Body of pancreas (tissue), 4 donors: Measurements from ENCODE around the gene CEP95. TPM values are rescaled to one million over a fixed set of nuclear protein-coding genes. Genes with fewer than 3 reads are reported as not detected.
"Not testable (repeated sequence)": the region's sequence is repeated elsewhere in the genome, so short reads cannot be mapped to it uniquely, and the experiment has no call there.

Experiments
- ATAC-seq: fragments of 150-250 bp; one replicate; pipeline ENCODE4 v1.9.1; 2016
- DNase-seq, 4 donors: peaks; one replicate each; pipeline ENCODE4 v3.0.0-alpha.2; 2019
- H3K27ac ChIP-seq, 4 donors: fragments of 200-600 bp; sonication (generic); 1 replicate in 3 of 4; 2 replicates in 1 of 4; pipeline versions ENCODE4 v1.5.1 to v1.6.1; 2016 to 2019; ENCODE audit warnings: mild to moderate bottlenecking in 1 of 4, mixed read lengths in 1 of 4, moderate library complexity in 1 of 4
- H3K27me3 ChIP-seq, 2 donors: fragments of 200-600 bp; sonication (generic); one replicate each; pipeline ENCODE4 v1.6.0; 2016; ENCODE audit warnings: mild to moderate bottlenecking in 1 of 2
- H3K36me3 ChIP-seq, 2 donors: fragments of 200-600 bp; sonication (generic); replicated peaks in 1 of 2; 2 replicates each; pipeline ENCODE4 v1.5.1; 2016; ENCODE audit warnings: low read depth in 2 of 2; ENCODE audit not compliant: insufficient read depth in 1 of 2
- H3K4me1 ChIP-seq: fragments of 200-600 bp; sonication (generic); one replicate; pipeline ENCODE4 v1.6.0; 2016
- H3K4me3 ChIP-seq, 2 donors: fragments of 200-600 bp; sonication (generic); 1 replicate in 1 of 2; 2 replicates in 1 of 2; pipeline ENCODE4 v1.5.1; 2016 to 2019
- H3K9me3 ChIP-seq, 3 donors: fragments of 200-600 bp; sonication (generic); 1 replicate in 2 of 3; 2 replicates in 1 of 3; pipeline ENCODE4 v1.5.1; 2016
- POLR2A ChIP-seq, 3 donors: fragments of 450-650 bp; IDR thresholded peaks; one replicate each; pipeline ENCODE4 v1.6.1; 2016; ENCODE audit warnings: antibody characterized with exemption in 3 of 3, mild to moderate bottlenecking in 2 of 3
- WGBS, 2 donors: methylation state at CpG; one replicate each; pipeline ENCODE4 v1.1.5; 2017; 5-methylcytosine and 5-hydroxymethylcytosine counted together
- intact Hi-C: fragments of 100-400 bp; cut with DNase I; formaldehyde crosslinking; loops from one replicate; pipeline ENCODE4 v1.15.1; 2023
- total RNA-seq, 2 donors: library from RNA; depleted of rRNA; stranded (reverse); fragments of >200 nt; gene quantifications; one replicate each; pipeline ENCODE4 v1.1.0, GENCODE V29; 2016
- TF ChIP-seq, protein P1 (sequence below), 7 experiments: fragments of 450-650 bp in 4 of 7; fragments of 200-600 bp in 3 of 7; sonication (generic) in 3 of 7; IDR thresholded peaks; one replicate each; pipeline ENCODE4 v1.5.1; 2016 to 2019; ENCODE audit warnings: antibody characterized with exemption in 7 of 7

The CEP95 gene, protein sequence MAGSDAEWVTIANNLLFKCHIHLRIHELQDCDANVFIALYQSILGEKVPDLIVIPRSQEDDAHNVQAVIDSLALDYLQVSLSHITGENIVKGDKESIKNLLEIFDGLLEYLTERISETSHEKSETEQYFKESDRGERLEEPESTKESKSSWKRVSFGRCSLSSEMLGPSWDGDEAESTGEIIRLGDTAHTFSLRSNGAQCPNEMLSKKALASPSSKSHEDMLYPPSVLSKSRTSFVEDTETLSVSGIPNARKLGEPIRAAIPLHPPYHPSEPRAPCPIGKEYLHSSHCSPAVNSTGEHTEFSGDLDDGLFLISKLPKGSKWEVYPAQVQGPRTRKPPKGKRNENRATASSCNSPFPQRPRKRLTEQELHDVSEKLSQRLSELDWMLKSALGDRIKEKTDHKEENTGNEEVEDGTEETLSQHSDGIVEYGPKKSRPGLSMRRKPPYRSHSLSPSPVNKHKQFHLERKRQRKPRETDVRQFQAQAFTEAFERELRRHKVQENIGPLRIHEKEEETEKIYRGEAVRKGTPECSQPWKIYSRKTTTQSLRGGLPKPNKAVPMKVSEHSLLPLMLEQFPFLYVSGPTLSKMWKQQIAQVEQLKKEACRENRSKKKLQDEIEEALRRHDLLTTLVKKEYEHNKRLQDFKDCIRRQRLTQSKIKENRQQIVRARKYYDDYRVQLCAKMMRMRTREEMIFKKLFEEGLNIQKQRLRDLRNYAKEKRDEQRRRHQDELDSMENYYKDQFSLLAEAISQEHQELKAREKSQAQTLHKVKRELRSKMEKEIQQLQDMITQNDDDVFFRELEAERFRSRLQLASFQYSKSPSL
- 10 to 100 TPM; 18.5 to 39.7 TPM for total RNA-seq

DNA sequence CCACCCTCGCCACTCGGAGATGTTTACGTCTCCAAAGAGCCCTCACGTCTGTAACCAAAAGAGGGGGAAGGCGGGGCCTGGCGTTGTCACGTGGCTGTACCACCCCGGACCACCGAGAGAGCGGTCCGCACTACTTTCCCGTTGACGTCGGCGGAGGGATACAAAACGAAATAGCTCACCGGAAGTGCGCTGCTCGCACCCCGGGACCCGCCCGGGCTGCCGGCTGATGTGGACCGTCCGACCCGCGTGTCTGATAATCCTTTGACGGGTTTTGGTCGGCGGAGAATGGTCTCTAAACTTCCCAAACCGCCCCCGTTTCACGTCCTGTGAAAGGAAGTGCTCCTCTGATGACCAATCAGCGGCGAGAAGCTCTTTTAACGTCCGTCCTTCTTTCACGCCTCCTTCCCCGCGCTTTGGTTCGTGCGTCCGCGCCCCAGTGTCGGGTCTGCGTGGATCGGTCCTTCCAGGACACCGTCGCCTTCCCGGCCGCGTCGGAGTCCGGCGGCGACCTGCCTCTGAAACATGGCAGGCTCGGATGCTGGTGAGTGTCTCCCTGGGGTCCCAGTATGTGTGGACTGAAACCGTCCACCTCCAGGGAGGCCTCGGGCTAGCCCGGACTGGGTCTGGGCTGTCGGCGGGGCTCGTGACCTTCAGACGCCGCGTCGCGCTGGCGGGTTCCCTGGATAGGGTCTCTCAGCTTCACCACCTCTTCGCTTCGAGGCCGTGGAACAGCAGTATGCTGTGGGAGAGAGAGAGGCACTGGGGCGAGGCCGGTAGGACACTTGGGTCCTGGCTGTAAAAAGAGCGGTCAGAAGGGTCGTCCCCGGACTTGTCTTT lies at the start of gene CEP95:
Gene CEP95, plus strand, starts transcription at position 402 of the 837 bp plus-strand sequence. Its CDS starts 121 bp downstream, at position 523.
- Histone ChIP-seq H3K27me3 (no peaks in the 10 kb centered on the region), H3K4me1 (peaks cover 43% of the 10 kb centered on the region), H3K4me3 (peak within 1 kb of the TSS; percentile 62 to 71), H3K36me3 (peaks cover 5 to 26% of the 10 kb centered on the region in 2 donors), H3K9me3 (no peaks in the 10 kb centered on the region), H3K27ac (peak within 1 kb of the TSS; percentile 100)
- DNase-seq (peak; percentile 91 to 96 (median 92)), ATAC-seq (peak; percentile 77)
- 0 to 5% methylated on average over 17 to 70 of the region's 77 CpGs for WGBS, 2 donors
- intact Hi-C loops, result no loop called here
- peak; percentile 78 to 84 (median 78) for TF ChIP-seq POLR2A (IDR thresholded peaks at IDR 0.05)
- TF ChIP-seq, protein P1, sequence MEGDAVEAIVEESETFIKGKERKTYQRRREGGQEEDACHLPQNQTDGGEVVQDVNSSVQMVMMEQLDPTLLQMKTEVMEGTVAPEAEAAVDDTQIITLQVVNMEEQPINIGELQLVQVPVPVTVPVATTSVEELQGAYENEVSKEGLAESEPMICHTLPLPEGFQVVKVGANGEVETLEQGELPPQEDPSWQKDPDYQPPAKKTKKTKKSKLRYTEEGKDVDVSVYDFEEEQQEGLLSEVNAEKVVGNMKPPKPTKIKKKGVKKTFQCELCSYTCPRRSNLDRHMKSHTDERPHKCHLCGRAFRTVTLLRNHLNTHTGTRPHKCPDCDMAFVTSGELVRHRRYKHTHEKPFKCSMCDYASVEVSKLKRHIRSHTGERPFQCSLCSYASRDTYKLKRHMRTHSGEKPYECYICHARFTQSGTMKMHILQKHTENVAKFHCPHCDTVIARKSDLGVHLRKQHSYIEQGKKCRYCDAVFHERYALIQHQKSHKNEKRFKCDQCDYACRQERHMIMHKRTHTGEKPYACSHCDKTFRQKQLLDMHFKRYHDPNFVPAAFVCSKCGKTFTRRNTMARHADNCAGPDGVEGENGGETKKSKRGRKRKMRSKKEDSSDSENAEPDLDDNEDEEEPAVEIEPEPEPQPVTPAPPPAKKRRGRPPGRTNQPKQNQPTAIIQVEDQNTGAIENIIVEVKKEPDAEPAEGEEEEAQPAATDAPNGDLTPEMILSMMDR (IDR thresholded peaks at IDR 0.05), result peak in 1 of 7 experiments; percentile 9

DNA sequence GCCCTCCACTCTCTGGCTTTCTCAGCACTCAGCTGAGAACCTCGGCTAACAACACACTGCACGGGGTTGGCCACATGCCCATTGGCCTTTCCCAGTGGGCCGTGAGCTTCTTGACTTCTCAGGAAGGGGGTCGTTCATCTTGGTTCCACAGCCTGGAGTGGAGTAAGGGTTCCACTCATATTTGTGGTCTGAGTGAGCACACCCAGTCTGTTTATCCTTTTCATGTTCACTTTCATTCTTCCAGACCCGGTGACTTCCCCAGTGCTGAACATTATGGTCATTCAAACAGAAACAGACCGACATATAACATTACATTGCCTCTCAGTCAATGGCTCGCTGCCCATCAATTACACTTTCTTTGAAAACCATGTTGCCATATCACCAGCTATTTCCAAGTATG lies 49.6 kb upstream of the CEP95 start:
- 61 to 68% methylated on average over 7 of the region's 7 CpGs for WGBS, 2 donors
- intact Hi-C loops, result no loop called here
- ATAC-seq, result no peak
- Histone ChIP-seq H3K36me3 (no peaks in the 10 kb centered on the region), H3K4me3 (no peak overlapping the region), H3K9me3 (no peaks in the 10 kb centered on the region), H3K27me3 (no peaks in the 10 kb centered on the region), H3K27ac (no peak overlapping the region), H3K4me1 (no peaks in the 10 kb centered on the region)
- DNase-seq, result no peak
- TF ChIP-seq, protein P1 (IDR thresholded peaks at IDR 0.05), result no peak
- TF ChIP-seq POLR2A (IDR thresholded peaks at IDR 0.05), result no peak

DNA sequence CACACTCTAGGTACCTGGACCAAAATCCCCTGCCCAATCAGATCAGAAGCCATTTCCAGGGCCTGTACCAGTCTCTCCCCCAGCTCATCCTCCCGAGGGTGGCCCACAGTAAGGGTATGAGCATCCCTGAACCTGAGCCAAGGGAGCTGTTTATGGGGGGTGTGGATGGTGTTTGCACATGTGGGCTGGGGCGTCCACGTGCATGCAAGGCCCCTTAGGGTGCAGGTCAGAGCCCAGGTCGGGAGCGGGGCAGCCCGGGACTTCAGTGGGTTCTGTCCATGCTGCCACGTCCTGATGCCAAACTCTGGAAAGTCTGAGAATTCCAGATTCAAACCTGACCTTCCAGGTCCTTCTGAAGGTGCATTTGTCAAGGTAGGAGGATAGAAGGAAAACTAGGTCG lies 48.0 kb upstream of the CEP95 start:
- DNase-seq, result no peak
- 69 to 70% methylated on average over 5 to 7 of the region's 8 CpGs for WGBS, 2 donors
- intact Hi-C loops, result no loop called here

DNA sequence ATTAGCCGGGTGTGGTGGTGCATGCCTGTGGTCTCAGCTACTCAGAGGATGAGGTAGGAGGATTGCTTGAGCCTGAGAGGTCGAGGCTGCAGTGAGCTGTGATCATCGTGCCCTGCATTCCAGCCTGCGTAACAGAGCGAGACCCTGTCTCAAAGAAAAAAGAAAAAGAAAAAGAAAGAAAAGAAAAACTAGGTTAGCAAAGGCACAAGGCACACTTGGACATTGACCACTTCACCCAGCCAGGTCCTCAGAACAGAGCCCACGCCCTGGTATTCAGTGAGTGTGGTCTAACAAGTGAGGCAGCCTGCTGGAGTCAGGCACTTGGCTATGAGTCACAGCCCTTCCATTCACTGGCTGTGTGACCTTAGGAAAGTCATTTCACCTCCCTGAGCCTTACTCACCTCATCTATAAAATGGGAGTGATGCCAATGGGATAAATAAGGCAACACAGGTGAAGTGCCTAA lies 47.5 kb upstream of the CEP95 start:
- no peaks in the 10 kb centered on the region for H3K4me1 ChIP-seq
- no peaks in the 10 kb centered on the region for H3K36me3 ChIP-seq
- DNase-seq (no peak), ATAC-seq (no peak)
- 87 to 88% methylated on average over 6 of the region's 6 CpGs for WGBS, 2 donors
- H3K9me3 ChIP-seq, result no peaks in the 10 kb centered on the region
- TF ChIP-seq, protein P1 (IDR thresholded peaks at IDR 0.05), result no peak
- no peak for TF ChIP-seq POLR2A (IDR thresholded peaks at IDR 0.05)
- no peak overlapping the region for H3K4me3 ChIP-seq
- intact Hi-C loops, result no loop called here
- H3K27me3 ChIP-seq, result no peaks in the 10 kb centered on the region
- H3K27ac ChIP-seq, result no peak overlapping the region

More for the DNA sequence above, 48.0 kb upstream of the CEP95 start:
- no peak overlapping the region for H3K27ac ChIP-seq
- no peak overlapping the region for H3K4me3 ChIP-seq
- TF ChIP-seq, protein P1 (IDR thresholded peaks at IDR 0.05), result no peak
- TF ChIP-seq POLR2A (IDR thresholded peaks at IDR 0.05), result no peak
- no peaks in the 10 kb centered on the region for H3K27me3 ChIP-seq
- no peaks in the 10 kb centered on the region for H3K4me1 ChIP-seq
- no peaks in the 10 kb centered on the region for H3K9me3 ChIP-seq
- no peak for ATAC-seq
- H3K36me3 ChIP-seq, result no peaks in the 10 kb centered on the region

DNA sequence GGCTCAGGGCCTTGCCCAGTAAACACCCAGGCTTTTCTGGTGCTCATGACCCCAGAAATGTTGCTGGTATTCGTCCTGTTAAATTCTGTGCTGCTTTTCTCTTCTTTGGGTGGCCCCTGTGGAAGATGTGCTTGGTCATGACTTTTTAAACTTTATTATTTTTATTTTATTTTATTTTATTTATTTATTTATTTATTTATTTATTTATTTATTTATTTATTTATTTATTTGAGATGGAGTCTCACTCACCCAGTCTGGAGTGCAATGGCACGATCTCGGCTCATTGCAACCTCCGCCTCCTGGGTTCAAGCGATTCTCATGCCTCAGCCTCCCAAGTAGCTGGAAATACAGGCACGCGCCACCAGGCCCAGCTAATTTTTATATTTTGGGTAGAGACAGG lies 47.0 kb upstream of the CEP95 start:
- H3K4me1 ChIP-seq, H3K36me3 ChIP-seq, ATAC-seq, intact Hi-C loops, H3K27me3 ChIP-seq, H3K27ac ChIP-seq, H3K4me3 ChIP-seq, DNase-seq, H3K9me3 ChIP-seq: not testable (repeated sequence)
- WGBS, 2 donors, result 85 to 96% methylated on average over 7 of the region's 7 CpGs
